GM19452 (cell line): ENCODE measurements around the gene CDK18.

ENCODE experiments used
- ATAC-seq: cut with Tn5 transposase; IDR thresholded peaks from one replicate; pipeline ENCODE4 v1.9.1; 2021; ENCODE audit not compliant: unreplicated experiment

The CDK18 gene

DNA sequence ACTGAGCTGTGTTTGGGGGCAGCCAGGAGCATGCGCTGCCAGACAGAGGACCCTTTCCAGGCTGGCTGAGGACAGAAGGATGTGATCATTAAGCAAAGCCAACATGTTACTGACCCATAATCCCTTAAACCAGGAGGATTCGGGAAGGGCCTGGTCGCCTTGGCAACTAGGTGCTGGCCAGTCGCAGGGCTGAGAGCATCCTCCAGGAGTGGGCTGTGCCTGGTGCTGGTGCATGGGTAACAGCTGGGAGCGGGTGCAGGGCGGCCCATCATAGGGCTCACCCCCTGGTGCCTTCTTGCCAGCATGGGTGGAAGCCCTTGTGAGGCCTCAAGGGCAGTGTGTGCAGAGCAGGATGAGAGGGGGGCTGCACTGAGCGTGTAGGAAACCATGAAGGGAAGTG lies 17.2 kb downstream of the CDK18 start:
- ATAC-seq, result no peak

DNA sequence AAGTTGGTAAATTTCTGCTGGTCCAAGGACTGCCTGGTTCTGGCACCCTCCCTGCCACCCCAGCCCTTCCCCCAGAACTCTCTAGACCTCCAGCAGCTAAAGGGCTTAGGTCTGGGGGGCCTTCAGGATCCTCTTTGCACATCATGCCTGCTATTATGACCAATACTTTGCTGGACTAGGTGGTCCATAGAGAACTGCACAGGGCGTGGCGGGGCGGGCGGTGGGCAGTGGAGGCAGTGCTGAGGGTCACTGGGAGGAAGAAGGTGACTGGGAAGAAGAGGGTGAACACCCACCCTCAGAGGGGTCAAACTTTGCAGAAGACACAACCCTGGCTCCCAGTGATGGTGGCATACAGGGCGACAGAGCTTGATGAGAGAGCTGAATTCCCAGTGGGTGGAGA lies 18.2 kb downstream of the CDK18 start:
- no peak for ATAC-seq

DNA sequence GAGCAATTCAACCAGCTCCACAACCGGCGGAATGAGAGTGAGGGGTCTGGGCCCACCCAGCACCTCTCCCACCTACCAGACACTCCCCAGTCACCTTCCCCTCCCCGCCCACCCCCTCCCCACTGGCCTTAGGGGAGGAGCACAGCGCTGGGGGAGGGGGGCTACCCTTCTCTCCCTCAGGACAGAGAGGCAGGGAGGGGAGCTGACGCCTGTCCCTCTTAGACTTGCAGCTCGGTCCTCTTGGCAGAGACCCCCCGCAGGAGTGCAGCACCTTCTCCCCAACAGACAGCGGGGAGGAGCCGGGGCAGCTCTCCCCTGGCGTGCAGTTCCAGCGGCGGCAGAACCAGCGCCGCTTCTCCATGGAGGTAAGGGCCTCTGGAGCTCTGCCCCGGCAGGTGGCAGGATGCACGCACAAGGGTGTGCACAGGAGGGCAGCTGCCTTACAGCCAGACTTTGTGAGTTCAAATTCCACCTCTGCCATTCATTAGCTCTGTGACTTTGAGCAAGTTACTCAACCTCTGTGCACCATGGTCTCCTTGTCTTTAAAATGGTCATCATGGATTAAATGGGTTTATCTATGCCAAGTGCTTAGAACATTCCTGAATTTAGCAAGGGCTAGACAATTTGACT lies 18.9 kb downstream of the CDK18 start:
- ATAC-seq, result no peak

DNA sequence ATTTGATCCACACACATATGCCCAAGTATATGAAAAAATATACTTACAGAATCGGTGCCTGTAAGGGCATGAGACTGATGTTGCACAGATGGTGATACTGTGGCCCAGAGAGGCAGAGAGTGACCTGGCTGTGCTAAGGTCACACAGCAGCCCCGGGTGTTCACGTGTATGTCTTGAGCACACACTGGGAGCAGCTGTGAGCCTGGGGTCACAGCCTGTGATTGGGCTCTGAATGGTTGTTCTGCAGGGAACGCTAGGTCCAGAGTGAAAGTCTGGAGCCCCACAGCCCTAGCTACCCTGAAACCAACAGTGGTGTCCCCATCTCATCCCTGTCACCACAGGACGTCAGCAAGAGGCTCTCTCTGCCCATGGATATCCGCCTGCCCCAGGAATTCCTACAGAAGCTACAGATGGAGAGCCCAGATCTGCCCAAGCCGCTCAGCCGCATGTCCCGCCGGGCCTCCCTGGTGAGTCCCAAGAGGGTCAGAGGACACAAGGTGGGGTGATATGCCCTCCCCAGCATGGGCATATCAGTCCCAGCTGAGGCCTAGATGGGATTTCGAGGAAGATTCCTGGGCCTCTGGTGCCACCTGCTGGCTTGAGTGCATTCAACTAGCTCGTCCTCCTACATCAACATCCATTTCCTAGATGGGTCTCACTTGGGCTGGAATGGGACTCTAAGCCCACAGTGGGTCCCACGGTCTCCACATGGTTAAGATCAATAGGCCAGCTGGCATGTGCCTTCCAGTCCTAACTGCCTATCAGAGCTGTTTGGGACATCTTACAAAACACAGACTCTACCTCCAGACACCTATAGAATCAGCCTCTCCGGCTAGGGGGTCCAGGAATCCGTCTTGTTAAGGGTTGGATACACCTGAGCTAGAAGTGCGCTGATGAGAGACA lies 19.7 kb downstream of the CDK18 start:
- ATAC-seq, result no peak

DNA sequence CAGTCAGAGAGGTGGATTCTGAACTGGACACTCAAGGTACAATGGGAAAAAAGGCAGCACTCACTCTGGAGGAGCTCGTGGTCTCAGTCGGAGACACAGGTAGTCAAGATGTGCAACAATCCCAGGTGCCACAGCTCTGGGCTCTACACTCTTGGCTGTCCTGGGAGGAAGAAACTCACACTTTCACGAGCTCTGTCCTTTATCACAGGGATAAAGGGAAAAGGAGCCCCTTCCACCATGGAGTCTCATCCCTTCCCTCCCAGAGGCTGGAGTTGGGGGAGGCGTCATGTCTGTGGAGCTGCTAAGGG lies 20.3 kb downstream of the CDK18 start:
- ATAC-seq, result no peak

DNA sequence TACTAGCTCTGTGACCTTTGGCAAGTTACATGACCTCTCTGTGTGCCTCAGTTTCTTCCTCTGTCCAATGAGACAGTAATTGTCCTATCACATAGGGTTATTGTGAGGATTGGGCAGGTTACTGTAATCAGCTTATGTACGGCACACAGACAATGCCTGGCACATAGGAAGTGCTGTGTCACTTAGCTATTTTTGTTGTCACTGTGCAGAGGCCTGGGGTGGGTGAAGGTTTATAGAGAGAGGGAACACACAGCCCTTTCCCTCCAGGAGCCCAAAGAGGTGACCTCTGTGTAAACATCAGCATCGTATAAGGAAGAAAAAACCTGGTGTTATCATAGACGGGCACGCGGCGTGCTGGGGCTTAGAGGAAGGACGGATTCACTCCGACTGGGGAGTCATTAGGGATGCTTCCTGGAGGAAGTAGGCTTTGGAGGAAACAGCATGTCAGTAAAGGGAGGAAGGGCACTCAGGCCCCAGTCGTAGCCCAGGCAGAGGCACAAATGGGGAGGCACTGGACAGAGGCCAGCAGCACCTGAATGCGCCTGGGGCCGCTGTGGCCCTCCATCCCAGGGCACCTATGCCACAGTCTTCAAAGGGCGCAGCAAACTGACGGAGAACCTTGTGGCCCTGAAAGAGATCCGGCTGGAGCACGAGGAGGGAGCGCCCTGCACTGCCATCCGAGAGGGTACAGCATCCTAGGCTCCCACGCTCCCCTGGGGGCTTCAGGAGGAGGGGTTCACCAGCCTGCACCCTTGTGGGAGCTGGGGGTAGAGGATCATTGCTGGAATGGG lies 21.2 kb downstream of the CDK18 start:
- ATAC-seq, result no peak

DNA sequence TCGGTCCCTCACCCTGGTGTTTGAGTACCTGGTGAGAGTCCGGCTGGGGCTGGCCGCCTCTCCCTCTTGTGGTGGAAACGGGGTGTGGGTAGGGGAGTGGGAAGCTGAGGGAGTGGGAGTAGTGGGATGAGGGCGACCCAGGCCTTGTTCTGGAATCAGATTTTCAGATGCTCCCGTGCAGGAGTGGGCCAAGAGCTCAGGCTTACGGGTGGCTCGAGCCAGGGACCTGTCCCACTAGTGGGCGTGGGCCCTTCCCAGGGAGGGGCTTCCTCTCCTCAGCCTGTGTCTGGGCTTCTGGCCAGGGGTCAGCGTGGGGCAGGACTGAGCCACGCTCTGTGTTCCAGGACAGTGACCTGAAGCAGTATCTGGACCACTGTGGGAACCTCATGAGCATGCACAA lies 22.0 kb downstream of the CDK18 start:
- no peak for ATAC-seq

DNA sequence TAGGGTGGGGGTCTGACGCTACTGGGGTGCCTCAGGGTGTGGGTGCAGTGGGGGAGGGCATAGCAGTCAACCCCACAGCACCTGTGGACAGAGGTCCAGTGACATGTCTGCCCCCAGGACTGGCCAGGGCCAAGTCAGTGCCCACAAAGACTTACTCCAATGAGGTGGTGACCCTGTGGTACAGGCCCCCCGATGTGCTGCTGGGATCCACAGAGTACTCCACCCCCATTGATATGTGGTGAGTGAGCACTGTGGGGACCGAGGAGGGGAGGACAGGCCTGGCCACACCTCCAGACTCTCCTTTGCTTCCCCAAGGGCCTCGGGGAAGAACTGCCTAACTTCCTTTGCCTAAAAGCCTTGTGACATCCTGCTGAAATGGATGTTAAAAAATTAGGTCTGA lies 23.5 kb downstream of the CDK18 start:
- ATAC-seq, result no peak

DNA sequence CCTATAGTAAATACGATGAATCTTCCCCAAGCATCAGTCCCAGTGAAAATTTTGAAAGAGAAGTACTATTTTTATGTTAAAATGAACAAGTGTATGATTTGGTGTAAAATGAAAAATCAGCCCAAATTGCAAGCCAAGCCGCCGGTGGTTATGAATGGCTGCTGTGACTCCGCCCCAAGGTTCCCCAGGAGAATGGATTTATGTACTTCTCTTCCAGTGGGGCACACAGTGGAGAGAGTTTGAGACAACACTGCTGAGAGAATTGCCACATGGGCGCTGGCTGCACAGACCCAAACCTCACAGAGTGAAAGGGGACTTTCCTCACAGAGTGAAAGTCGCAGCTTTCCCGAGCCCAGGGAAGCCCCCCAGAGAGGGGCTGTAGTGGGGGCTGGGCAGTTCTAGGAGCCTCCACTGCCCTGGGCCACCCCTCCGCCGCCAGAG lies 24.0 kb downstream of the CDK18 start:
- no peak for ATAC-seq

DNA sequence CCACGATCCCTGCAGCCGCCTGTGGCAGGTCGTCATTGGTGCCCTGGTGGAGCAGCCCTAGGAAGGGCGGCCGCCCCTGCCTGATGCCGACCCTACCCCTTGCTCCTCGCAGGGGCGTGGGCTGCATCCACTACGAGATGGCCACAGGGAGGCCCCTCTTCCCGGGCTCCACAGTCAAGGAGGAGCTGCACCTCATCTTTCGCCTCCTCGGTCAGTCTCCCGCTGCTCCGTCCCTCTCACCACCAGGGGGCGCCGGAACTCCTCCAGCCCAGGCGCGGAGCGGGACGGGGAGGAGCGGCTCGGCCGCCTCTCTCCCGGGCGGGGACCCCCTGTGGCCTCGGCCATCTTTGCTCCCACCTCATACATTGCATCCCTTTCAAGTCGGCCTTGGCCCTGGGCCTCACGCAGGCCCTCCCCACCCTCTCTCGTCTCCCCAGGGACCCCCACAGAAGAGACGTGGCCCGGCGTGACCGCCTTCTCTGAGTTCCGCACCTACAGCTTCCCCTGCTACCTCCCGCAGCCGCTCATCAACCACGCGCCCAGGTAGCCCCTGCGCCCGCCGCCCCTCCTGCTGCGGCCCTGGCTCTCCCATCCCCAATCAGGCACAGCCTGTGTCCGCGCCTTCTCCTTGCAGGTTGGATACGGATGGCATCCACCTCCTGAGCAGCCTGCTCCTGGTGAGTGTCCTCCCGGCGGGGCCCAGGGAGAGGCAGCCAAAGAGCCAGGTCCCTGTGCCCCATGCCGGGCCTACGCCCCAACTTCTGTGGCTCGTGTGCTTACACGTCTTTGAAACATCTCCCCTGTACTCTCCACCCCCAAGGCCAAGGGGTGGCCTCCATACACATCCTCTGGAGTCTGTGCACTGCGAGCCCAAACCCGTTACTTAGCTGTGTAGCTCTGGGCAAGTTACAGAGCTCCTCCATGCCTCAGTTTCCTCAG lies 24.7 kb downstream of the CDK18 start:
- no peak for ATAC-seq

DNA sequence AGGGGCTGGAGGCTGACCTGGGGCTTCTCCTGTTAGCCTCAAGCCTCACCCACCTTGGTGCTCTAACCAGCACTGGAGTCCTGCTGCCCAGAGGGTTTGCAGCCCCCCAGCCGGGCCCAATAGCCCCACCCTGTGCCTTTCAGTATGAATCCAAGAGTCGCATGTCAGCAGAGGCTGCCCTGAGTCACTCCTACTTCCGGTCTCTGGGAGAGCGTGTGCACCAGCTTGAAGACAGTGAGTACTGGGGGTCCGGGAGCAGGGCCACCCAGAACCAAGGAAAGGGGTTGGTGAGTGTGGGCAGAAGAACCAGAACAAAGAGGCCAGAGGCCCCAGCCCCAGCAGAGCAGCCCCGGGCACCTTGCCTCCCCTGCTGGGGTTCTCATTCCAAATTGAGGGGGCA lies 25.6 kb downstream of the CDK18 start:
- no peak for ATAC-seq

DNA sequence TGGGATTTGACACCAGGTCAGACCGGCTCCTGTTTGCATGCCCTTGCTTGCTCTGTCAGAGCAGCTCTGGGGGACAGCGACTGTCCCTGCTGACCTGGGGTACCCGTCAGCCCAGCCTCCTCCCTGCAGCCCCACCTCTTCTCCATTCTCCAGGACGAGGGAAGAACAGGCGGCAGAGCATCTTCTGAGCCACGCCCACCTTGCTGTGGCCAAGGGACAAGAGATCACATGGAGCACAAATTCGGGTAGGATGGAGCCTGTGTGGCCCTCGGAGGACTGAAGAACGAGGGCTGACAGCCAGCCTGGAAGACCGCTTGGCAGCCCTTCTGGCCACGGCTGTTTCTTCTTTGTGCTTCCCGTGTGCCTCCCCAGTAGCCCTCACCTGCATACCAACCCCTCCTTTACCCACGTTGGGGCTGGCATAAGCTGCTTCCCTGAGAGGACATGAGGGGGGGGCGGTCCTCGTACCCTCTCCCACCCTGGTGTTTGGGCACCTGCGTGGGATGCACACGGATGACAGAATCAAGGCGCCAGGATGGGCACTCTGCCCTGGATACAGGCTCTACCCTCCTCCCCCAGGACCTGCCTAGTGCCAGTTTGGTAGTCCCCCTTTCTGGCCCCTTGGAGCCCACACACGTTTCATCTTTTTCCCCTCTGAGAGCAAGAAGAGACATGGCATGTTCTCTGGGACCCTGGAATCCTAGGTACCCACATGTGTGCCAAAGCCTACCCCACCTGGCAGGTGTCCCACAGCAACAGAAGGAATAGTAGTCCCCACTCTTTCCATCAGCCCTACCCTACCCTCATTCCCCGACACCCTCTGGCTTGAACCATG lies 26.9 kb downstream of the CDK18 start:
- ATAC-seq, result no peak

DNA sequence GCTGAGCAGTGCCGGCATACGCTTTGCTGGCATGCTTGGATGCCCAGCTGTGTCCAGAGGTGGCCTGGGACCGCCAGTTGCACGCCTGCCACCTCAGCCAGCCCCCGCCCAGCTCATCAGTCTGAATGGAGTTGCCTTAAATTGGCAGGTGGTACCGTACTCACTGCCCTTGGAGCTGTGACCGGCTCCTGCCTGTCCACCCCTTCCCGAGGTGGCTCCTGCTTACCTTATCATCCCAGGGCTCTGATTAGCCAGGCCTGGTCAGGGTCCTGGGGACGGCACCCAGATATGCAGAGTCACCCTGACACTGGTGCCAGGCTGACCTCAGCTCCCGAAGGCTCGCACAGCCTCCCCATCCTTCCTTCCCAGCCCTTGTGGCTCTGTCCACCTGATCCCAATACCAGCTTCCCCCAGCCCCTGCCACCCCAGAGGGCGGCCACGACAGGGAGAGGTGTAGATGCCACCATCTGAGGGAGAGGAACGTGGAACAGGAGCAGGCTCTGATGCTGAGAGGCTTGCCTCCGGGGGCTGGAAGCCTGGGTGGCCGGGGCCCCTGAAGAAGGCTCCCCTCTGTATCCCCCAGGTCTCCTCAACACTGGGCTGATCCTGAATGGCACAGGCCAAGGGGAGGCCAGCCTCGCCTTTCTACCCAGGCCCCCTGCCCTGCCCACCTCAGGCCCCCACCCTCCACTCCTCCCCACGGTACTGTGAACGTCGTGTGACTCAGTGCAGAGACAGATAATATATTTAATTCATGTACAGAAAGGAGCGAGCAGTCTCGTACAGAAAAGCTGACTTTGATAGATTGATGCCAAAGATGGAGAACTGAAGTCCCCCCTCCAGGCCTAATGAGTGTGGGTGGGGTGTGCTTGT lies 27.8 kb downstream of the CDK18 start:
- ATAC-seq, result no peak

DNA sequence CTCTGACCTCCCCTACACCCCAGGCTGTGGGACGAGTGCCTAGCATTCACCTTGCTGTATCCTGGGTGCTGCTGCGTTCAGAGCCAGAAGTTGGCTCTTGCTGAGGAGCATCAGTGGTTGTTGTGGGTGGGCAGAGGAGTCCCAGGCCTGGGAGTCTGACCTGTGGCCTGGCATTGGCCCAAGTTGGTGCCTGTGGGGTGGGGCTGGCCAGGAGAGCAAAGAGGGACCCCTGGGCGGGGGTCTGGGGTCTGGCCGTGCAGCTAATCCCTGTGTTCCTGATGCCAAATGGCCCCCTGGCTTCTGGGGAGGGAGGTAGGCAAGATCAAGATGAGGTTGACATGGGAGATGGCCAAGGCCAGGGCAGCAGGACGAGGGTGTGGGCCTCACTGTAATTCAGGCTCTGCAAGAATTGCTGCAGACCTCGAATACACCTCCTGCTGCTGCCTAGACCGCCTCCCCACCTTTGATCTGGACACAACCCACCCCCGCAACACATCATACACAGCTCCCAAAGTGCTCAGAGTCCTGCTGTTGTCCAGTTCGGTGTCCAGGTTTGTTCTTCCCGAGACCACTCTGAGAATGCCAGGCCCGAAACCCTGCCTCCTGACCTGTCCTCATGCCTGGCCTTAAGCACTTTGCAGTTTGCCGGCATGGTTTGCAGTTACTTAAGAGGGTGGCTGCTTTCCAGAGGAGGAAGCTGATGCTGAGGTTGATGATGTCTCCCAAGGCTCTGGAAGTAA lies 28.7 kb downstream of the CDK18 start:
- no peak for ATAC-seq

DNA sequence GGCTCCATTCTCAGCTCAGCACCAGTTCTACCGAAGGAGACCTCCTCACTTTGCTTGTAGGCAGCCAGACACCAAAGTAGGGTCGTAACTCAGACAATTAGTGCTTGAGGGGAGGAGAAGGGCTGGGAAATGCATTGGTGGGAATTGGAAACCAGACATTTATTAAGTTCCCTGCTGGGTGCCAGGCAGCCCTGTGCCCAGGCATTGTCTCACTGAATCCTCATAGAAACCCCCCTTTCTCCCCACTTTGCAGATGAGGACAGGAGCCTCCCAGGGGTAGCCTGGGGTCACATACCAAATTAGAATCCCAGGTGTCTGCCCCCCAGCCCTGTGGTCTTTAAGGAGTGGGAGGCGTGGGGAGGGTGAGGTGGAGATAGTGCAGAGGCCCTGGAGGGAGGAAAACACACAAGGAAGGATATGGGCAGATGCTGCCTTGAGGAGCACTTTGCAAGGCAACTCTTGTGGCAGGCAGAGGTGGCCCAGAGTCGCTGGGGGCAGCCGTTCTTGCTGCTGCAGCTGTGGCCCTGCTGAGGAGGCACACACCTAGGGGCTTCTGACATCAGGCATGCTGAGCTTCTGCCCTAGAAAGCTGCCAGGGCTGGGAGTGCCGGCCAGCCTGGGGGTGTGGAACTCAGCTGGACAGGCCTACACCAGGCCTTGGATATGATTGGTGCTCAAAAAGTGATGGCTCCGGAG lies 29.4 kb downstream of the CDK18 start:
- ATAC-seq, result no peak

DNA sequence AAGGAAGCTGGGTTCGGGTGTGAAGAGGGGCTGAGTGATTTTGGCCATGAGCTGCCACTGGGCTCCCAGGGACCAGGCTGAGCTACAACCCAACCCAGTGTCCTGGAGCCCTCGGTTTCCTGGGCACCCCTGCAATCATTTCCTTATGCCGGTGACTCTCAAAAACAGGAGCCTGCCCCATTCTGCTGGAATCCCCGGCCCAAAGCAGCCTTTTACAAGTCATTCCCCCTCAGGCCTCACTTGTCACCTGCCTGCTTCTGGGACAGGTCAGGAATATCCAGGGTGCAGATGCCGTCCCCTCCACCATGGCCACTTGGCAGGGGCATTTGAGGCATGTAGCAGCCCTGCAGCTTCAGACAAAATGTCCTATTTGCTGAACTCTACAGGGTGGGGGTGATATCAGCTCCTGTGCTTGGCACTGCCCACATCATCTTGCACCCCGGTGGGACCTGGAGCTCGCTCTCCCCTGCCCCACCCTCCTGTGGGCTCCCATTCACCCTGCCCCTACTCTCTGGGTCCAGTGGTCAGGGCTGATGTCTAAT lies 30.0 kb downstream of the CDK18 start:
- ATAC-seq, result no peak

DNA sequence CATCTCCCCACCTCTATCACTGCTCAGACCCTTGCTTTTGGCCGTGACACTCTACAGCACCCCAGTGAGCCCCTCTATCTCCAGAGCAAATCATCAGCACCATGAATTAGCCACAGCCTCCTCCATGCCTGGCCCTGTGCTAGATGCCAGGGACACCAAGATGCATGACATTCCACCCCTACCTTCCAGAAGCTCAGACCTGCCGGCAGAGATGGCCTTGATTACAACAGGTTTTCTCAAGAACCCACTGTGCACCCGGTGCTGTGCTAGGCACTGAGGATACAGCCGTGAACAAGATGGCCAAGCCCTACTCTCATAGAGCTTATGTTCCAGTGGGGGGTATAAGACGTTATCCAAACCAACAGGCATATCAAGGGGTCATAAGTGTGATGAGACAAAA lies 30.6 kb downstream of the CDK18 start:
- ATAC-seq, result no peak
